K562 (cell line): Measurements from ENCODE around the gene C6orf89. TPM values are rescaled to one million over a fixed set of nuclear protein-coding genes. Genes with fewer than 3 reads are reported as not detected.

ENCODE experiments used
- ATF1 ChIP-seq, 2 experiments: fragments of 450-650 bp in 1 of 2; IDR thresholded peaks; 2 replicates each; pipeline ENCODE4 v1.6.1; 2016; ENCODE audit warnings: missing compliant biosample characterization in 1 of 2, missing genetic modification characterization in 1 of 2
- CHD1 ChIP-seq: fragments of 200-600 bp; sonication (generic); IDR thresholded peaks from one replicate; pipeline ENCODE4 v1.6.1; 2012; ENCODE audit warnings: mild to moderate bottlenecking, moderate library complexity, low read length, inconsistent platforms
- CSDE1 ChIP-seq, 2 experiments: fragments of 450-650 bp; IDR thresholded peaks; 2 replicates each; pipeline ENCODE4 v1.6.1; 2016; ENCODE audit warnings: mild to moderate bottlenecking in 1 of 2
- GTF2E2 ChIP-seq: fragments of 200-800 bp; sonication (Bioruptor generic); IDR thresholded peaks from 2 replicates; pipeline ENCODE4 v1.6.1; 2016; ENCODE audit warnings: missing genetic modification characterization, missing compliant biosample characterization
- HDAC6 ChIP-seq: IDR thresholded peaks from 2 replicates; pipeline ENCODE4 v1.6.1; 2012; ENCODE audit warnings: low read depth, mild to moderate bottlenecking, control low read depth, inconsistent platforms, low read length, moderate library complexity
- HMG20B ChIP-seq: fragments of 250-450 bp; sonication (Bioruptor Pico); IDR thresholded peaks from 2 replicates; pipeline ENCODE4 v1.5.0; 2021; ENCODE audit warnings: mild to moderate bottlenecking
- HNRNPH1 ChIP-seq: fragments of 200-400 bp; formaldehyde crosslinking; optimal IDR thresholded peaks from 2 replicates; pipeline ENCODE3; 2017; ENCODE audit warnings: low read depth, mild to moderate bottlenecking, low read length, moderate library complexity
- MAFK ChIP-seq: IDR thresholded peaks from 2 replicates; pipeline ENCODE4 v1.6.1; 2011; ENCODE audit warnings: low read length, improper control_type of control experiment
- MTA1 ChIP-seq: fragments of 450-650 bp; IDR thresholded peaks from 2 replicates; pipeline ENCODE4 v1.6.1; 2017; ENCODE audit warnings: borderline replicate concordance
- NELFE ChIP-seq: IDR thresholded peaks from 2 replicates; pipeline ENCODE4 v1.6.1; 2011; ENCODE audit warnings: mild to moderate bottlenecking; ENCODE audit not compliant: insufficient read depth, insufficient read length
- SREBF1 ChIP-seq: fragments of 150-350 bp; IDR thresholded peaks from 2 replicates; pipeline ENCODE4 v1.6.1; 2014; ENCODE audit warnings: antibody characterized with exemption, low read depth, low read length, borderline replicate concordance
- ZMIZ1 ChIP-seq, 2 experiments: fragments of 150-350 bp in 1 of 2; IDR thresholded peaks; 2 replicates each; pipeline ENCODE4 v1.6.1; 2012 to 2016; ENCODE audit warnings: low read depth in 2 of 2, low read length in 2 of 2, mild to moderate bottlenecking in 1 of 2, moderate library complexity in 1 of 2
- ZNF766 ChIP-seq: fragments of 200-800 bp; sonication (Bioruptor generic); conservative IDR thresholded peaks from 2 replicates; pipeline ENCODE4 v1.6.1; 2016; ENCODE audit warnings: missing genetic modification characterization, missing compliant biosample characterization
- polyA plus RNA-seq, 8 experiments: library from polyadenylated mRNA; depleted of rRNA in 4 of 8; stranded (reverse) in 5 of 8; unstranded in 3 of 8; fragments of >200 nt; fragmentation: Nextera tagmentation in 2 of 8; fragmentation: Illumina TruSeq in 1 of 8; extraction: Ambion mirVana in 2 of 8; extraction: Trizol in 1 of 8; gene quantifications; 2 replicates each; pipeline versions ENCODE4 v1.2.1 to v1.2.3, GENCODE V29; 2011 to 2014; ENCODE audit warnings: inconsistent platforms in 1 of 8, missing spikeins in 1 of 8
- total RNA-seq, 7 experiments: library from RNA; depleted of rRNA in 6 of 7; stranded (reverse); fragments of >200 nt in 6 of 7; fragmentation: Illumina TruSeq in 2 of 7; extraction: Trizol in 2 of 7; gene quantifications; 2 replicates each; pipeline versions ENCODE4 v1.2.1 to v1.2.3, GENCODE V29; 2011 to 2021; ENCODE audit warnings: low replicate concordance in 1 of 7
- TF ChIP-seq, protein P1 (sequence below): sonication (generic); formaldehyde crosslinking; IDR thresholded peaks from 2 replicates; pipeline ENCODE4 v1.8.0; 2023; ENCODE audit warnings: mild to moderate bottlenecking, missing genetic modification reagents
- TF ChIP-seq, protein P2 (sequence below): fragments of 200-800 bp; sonication (Bioruptor generic); IDR thresholded peaks from 2 replicates; pipeline ENCODE4 v1.6.1; 2016; ENCODE audit warnings: missing genetic modification characterization, missing compliant biosample characterization

C6orf89 gene
- total and polyA plus RNA-seq, 9 of the 15 experiments (the other 6 are each of a cell fraction or from before 2014, with no cell fraction given): 35.2 to 111 (median 58.5) TPM

DNA sequence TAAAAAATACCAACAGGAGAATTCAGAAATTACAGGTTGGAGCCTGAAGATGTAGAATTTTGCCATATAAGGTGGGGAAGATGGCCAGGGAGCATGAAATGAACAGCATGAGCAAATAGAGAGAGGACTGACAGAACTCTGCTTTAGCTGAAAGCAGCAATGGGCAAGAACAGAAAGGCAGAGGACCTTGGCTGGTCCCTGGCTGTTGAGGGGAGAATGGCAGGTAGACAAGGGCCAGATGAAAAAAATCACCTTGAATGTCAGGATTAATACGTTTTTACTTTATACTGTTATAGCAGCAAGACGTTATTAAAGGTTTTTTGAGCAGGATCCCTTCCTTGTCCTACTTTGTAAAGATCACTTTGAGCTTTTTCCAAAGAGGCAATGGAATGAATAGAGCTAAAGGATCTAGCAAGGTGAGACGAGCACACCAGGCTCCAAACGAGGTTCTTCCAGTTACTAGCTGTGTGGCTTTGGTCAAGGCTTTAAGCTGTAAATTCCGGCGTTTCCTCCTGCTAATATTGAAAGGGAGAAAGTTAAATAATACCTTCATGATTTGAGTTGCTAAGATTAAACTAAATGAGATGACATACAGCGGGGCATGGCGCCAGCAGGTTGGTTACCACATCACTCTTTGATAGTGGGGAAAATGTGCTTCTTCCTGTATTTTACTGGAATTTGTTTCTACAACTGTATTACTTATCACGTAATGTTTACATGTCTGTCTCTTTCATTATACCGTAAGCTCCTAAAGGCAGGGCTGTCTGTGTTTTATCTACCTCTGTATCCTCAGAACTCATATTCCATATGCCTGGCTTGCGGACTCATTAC, 11.9 kb upstream of the C6orf89 start (continued):
- TF ChIP-seq, protein P1, sequence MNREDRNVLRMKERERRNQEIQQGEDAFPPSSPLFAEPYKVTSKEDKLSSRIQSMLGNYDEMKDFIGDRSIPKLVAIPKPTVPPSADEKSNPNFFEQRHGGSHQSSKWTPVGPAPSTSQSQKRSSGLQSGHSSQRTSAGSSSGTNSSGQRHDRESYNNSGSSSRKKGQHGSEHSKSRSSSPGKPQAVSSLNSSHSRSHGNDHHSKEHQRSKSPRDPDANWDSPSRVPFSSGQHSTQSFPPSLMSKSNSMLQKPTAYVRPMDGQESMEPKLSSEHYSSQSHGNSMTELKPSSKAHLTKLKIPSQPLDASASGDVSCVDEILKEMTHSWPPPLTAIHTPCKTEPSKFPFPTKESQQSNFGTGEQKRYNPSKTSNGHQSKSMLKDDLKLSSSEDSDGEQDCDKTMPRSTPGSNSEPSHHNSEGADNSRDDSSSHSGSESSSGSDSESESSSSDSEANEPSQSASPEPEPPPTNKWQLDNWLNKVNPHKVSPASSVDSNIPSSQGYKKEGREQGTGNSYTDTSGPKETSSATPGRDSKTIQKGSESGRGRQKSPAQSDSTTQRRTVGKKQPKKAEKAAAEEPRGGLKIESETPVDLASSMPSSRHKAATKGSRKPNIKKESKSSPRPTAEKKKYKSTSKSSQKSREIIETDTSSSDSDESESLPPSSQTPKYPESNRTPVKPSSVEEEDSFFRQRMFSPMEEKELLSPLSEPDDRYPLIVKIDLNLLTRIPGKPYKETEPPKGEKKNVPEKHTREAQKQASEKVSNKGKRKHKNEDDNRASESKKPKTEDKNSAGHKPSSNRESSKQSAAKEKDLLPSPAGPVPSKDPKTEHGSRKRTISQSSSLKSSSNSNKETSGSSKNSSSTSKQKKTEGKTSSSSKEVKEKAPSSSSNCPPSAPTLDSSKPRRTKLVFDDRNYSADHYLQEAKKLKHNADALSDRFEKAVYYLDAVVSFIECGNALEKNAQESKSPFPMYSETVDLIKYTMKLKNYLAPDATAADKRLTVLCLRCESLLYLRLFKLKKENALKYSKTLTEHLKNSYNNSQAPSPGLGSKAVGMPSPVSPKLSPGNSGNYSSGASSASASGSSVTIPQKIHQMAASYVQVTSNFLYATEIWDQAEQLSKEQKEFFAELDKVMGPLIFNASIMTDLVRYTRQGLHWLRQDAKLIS: 0 out of 2 replicates have a peak, but pooled peaks have one; percentile 2
- TF ChIP-seq CSDE1 (IDR thresholded peaks at IDR 0.05) (no peak), HMG20B (CRISPR knock-in tag) (no peak), ZNF766 (CRISPR knock-in tag) (no peak), ZMIZ1 (IDR thresholded peaks at IDR 0.05; ENCODE audit: low read depth in 2 of 2, low read length in 2 of 2) (no peak), GTF2E2 (tag) (no peak), NELFE (no peak), HNRNPH1 (no peak), HDAC6 (no peak), MAFK (no peak), ATF1 (CRISPR knock-in tag; IDR thresholded peaks at IDR 0.05) (no peak), ATF1 (tag; IDR thresholded peaks at IDR 0.05) (no peak), MTA1 (no peak), CHD1 (no peak), SREBF1 (no peak)
- TF ChIP-seq, protein P2, sequence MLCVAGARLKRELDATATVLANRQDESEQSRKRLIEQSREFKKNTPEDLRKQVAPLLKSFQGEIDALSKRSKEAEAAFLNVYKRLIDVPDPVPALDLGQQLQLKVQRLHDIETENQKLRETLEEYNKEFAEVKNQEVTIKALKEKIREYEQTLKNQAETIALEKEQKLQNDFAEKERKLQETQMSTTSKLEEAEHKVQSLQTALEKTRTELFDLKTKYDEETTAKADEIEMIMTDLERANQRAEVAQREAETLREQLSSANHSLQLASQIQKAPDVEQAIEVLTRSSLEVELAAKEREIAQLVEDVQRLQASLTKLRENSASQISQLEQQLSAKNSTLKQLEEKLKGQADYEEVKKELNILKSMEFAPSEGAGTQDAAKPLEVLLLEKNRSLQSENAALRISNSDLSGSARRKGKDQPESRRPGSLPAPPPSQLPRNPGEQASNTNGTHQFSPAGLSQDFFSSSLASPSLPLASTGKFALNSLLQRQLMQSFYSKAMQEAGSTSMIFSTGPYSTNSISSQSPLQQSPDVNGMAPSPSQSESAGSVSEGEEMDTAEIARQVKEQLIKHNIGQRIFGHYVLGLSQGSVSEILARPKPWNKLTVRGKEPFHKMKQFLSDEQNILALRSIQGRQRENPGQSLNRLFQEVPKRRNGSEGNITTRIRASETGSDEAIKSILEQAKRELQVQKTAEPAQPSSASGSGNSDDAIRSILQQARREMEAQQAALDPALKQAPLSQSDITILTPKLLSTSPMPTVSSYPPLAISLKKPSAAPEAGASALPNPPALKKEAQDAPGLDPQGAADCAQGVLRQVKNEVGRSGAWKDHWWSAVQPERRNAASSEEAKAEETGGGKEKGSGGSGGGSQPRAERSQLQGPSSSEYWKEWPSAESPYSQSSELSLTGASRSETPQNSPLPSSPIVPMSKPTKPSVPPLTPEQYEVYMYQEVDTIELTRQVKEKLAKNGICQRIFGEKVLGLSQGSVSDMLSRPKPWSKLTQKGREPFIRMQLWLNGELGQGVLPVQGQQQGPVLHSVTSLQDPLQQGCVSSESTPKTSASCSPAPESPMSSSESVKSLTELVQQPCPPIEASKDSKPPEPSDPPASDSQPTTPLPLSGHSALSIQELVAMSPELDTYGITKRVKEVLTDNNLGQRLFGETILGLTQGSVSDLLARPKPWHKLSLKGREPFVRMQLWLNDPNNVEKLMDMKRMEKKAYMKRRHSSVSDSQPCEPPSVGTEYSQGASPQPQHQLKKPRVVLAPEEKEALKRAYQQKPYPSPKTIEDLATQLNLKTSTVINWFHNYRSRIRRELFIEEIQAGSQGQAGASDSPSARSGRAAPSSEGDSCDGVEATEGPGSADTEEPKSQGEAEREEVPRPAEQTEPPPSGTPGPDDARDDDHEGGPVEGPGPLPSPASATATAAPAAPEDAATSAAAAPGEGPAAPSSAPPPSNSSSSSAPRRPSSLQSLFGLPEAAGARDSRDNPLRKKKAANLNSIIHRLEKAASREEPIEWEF (CRISPR knock-in tag): no peak
